ENCODE data around the gene CAP1.
"Not testable (repeated sequence)": the region's sequence is repeated elsewhere in the genome, so short reads cannot be mapped to it uniquely, and the experiment has no call there.

CAP1 gene

GRCh38 chr1:40003156-40004093, 37.1 kb upstream of the CAP1 start:
- H3K9ac ChIP-seq (ENCODE audit: insufficient read length, low read depth), result no peak overlapping the region
- no peaks in the 10 kb centered on the region for H3K4me1 ChIP-seq (ENCODE audit: insufficient read depth, insufficient read length)
- DNase-seq (ENCODE audit: low read depth, low spot score), result no peak
- no peaks in the 10 kb centered on the region for H3K27me3 ChIP-seq (ENCODE audit: insufficient read depth, insufficient read length)
- TF ChIP-seq ZNF274 (IDR thresholded peaks at IDR 0.05; ENCODE audit: low read depth, low read length) (no peak), SUZ12 (IDR thresholded peaks at IDR 0.05; ENCODE audit: extremely low read depth, insufficient read depth, insufficient read length) (no peak), YY1 (IDR thresholded peaks at IDR 0.05; ENCODE audit: insufficient read depth, insufficient read length) (no peak)
- H3K4me3 ChIP-seq (ENCODE audit: insufficient read length, low read depth), result no peak overlapping the region
- H3K9me3 ChIP-seq (ENCODE audit: insufficient read depth, low read length), result peaks cover 12% of the 10 kb centered on the region
- no peaks in the 10 kb centered on the region for H3K36me3 ChIP-seq (ENCODE audit: insufficient read depth, insufficient read length, low read length)

GRCh38 chr1:40004857-40005256, 35.7 kb upstream of the CAP1 start:
- Histone ChIP-seq H3K27me3 (ENCODE audit: insufficient read depth, insufficient read length) (no peaks in the 10 kb centered on the region), H3K4me1 (ENCODE audit: insufficient read depth, insufficient read length) (no peaks in the 10 kb centered on the region), H3K4me3 (ENCODE audit: insufficient read length, low read depth) (no peak overlapping the region), H3K9me3 (ENCODE audit: insufficient read depth, low read length) (peaks cover 5% of the 10 kb centered on the region), H3K9ac (ENCODE audit: insufficient read length, low read depth) (no peak overlapping the region), H3K36me3 (ENCODE audit: insufficient read depth, insufficient read length, low read length) (no peaks in the 10 kb centered on the region)
- TF ChIP-seq YY1 (IDR thresholded peaks at IDR 0.05; ENCODE audit: insufficient read depth, insufficient read length), result no peak
- no peak for TF ChIP-seq SUZ12 (IDR thresholded peaks at IDR 0.05; ENCODE audit: extremely low read depth, insufficient read depth, insufficient read length)
- TF ChIP-seq ZNF274 (IDR thresholded peaks at IDR 0.05; ENCODE audit: low read depth, low read length), result no peak
- no peak for DNase-seq (ENCODE audit: low read depth, low spot score)

GRCh38 chr1:40007481-40008034, 33.0 kb upstream of the CAP1 start:
- not testable (repeated sequence) for DNase-seq (ENCODE audit: low read depth, low spot score); H3K27me3 ChIP-seq (ENCODE audit: insufficient read depth, insufficient read length); H3K9ac ChIP-seq (ENCODE audit: insufficient read length, low read depth); H3K4me3 ChIP-seq (ENCODE audit: insufficient read length, low read depth); H3K9me3 ChIP-seq (ENCODE audit: insufficient read depth, low read length); H3K36me3 ChIP-seq (ENCODE audit: insufficient read depth, insufficient read length, low read length); H3K4me1 ChIP-seq (ENCODE audit: insufficient read depth, insufficient read length)

GRCh38 chr1:40011198-40011597, 29.3 kb upstream of the CAP1 start:
- TF ChIP-seq ZNF274 (IDR thresholded peaks at IDR 0.05; ENCODE audit: low read depth, low read length) (no peak), SUZ12 (IDR thresholded peaks at IDR 0.05; ENCODE audit: extremely low read depth, insufficient read depth, insufficient read length) (no peak), YY1 (IDR thresholded peaks at IDR 0.05; ENCODE audit: insufficient read depth, insufficient read length) (no peak)
- no peaks in the 10 kb centered on the region for H3K36me3 ChIP-seq (ENCODE audit: insufficient read depth, insufficient read length, low read length)
- no peaks in the 10 kb centered on the region for H3K9me3 ChIP-seq (ENCODE audit: insufficient read depth, low read length)
- no peaks in the 10 kb centered on the region for H3K4me1 ChIP-seq (ENCODE audit: insufficient read depth, insufficient read length)
- no peak overlapping the region for H3K9ac ChIP-seq (ENCODE audit: insufficient read length, low read depth)
- no peak overlapping the region for H3K4me3 ChIP-seq (ENCODE audit: insufficient read length, low read depth)
- DNase-seq (ENCODE audit: low read depth, low spot score), result no peak
- H3K27me3 ChIP-seq (ENCODE audit: insufficient read depth, insufficient read length), result no peaks in the 10 kb centered on the region

- H3K4me1 ChIP-seq (ENCODE audit: insufficient read depth, insufficient read length), result no peaks in the 10 kb centered on the region
- no peaks in the 10 kb centered on the region for H3K9me3 ChIP-seq (ENCODE audit: insufficient read depth, low read length)
- no peaks in the 10 kb centered on the region for H3K27me3 ChIP-seq (ENCODE audit: insufficient read depth, insufficient read length)
- H3K9ac ChIP-seq (ENCODE audit: insufficient read length, low read depth), result no peak overlapping the region
- TF ChIP-seq SUZ12 (IDR thresholded peaks at IDR 0.05; ENCODE audit: extremely low read depth, insufficient read depth, insufficient read length), result no peak
- H3K4me3 ChIP-seq (ENCODE audit: insufficient read length, low read depth), result no peak overlapping the region
- no peaks in the 10 kb centered on the region for H3K36me3 ChIP-seq (ENCODE audit: insufficient read depth, insufficient read length, low read length)
- DNase-seq (ENCODE audit: low read depth, low spot score), result no peak
These were observed 26.2 kb upstream of the CAP1 start for GRCh38 chr1:40014253-40014706.

- DNase-seq (ENCODE audit: low read depth, low spot score), result no peak
- no peaks in the 10 kb centered on the region for H3K9me3 ChIP-seq (ENCODE audit: insufficient read depth, low read length)
- no peaks in the 10 kb centered on the region for H3K4me1 ChIP-seq (ENCODE audit: insufficient read depth, insufficient read length)
- no peaks in the 10 kb centered on the region for H3K36me3 ChIP-seq (ENCODE audit: insufficient read depth, insufficient read length, low read length)
- H3K27me3 ChIP-seq (ENCODE audit: insufficient read depth, insufficient read length), result no peaks in the 10 kb centered on the region
- TF ChIP-seq ZNF274 (IDR thresholded peaks at IDR 0.05; ENCODE audit: low read depth, low read length) (no peak), SUZ12 (IDR thresholded peaks at IDR 0.05; ENCODE audit: extremely low read depth, insufficient read depth, insufficient read length) (no peak), YY1 (IDR thresholded peaks at IDR 0.05; ENCODE audit: insufficient read depth, insufficient read length) (no peak)
- H3K4me3 ChIP-seq (ENCODE audit: insufficient read length, low read depth), result no peak overlapping the region
- no peak overlapping the region for H3K9ac ChIP-seq (ENCODE audit: insufficient read length, low read depth)
These were observed 25.5 kb upstream of the CAP1 start for GRCh38 chr1:40014812-40015594.

GRCh38 chr1:40017951-40018575, 22.5 kb upstream of the CAP1 start:
- TF ChIP-seq SUZ12 (IDR thresholded peaks at IDR 0.05; ENCODE audit: extremely low read depth, insufficient read depth, insufficient read length) (no peak), YY1 (IDR thresholded peaks at IDR 0.05; ENCODE audit: insufficient read depth, insufficient read length) (no peak), ZNF274 (IDR thresholded peaks at IDR 0.05; ENCODE audit: low read depth, low read length) (no peak)
- Histone ChIP-seq H3K27me3 (ENCODE audit: insufficient read depth, insufficient read length) (no peaks in the 10 kb centered on the region), H3K4me1 (ENCODE audit: insufficient read depth, insufficient read length) (peaks cover 2% of the 10 kb centered on the region), H3K9me3 (ENCODE audit: insufficient read depth, low read length) (no peaks in the 10 kb centered on the region), H3K36me3 (ENCODE audit: insufficient read depth, insufficient read length, low read length) (no peaks in the 10 kb centered on the region), H3K4me3 (ENCODE audit: insufficient read length, low read depth) (no peak overlapping the region), H3K9ac (ENCODE audit: insufficient read length, low read depth) (no peak overlapping the region)
- no peak for DNase-seq (ENCODE audit: low read depth, low spot score)

All from NT2/D1 (cell line).